Spleen (tissue), 7 donors: ENCODE results near the gene RIT1.

ENCODE experiments used
- CTCF ChIP-seq, 11 experiments: fragments of 200-600 bp in 7 of 11; fragments of 450-650 bp in 4 of 11; sonication (generic) in 4 of 11; IDR thresholded peaks in 8 of 11; conservative IDR thresholded peaks in 3 of 11; 1 replicate in 7 of 11; 2 replicates in 4 of 11; pipeline versions ENCODE4 v1.4.0 to v1.8.0; 2016 to 2021; ENCODE audit warnings: antibody characterized with exemption in 11 of 11, inconsistent platforms in 4 of 11, mild to moderate bottlenecking in 1 of 11
- POLR2A ChIP-seq, 3 donors: fragments of 450-650 bp; IDR thresholded peaks; one replicate each; pipeline ENCODE4 v1.5.1; 2017; ENCODE audit warnings: antibody characterized with exemption in 3 of 3, mild to moderate bottlenecking in 1 of 3
- POLR2AphosphoS5 ChIP-seq, 3 donors: sonication (generic); formaldehyde crosslinking; IDR thresholded peaks; one replicate each; pipeline ENCODE4 v1.5.1; 2017; ENCODE audit warnings: antibody characterized with exemption in 3 of 3
- donor health status: DM: no; HTN: no; CAD: no; lungs with moderate emphysema.
- donor health status: DM: no; HTN: no; CAD: no.
- donor health status: DM: no; HTN: no; CAD: no.

- TF ChIP-seq POLR2A (IDR thresholded peaks at IDR 0.05) (no peak), CTCF (IDR thresholded peaks at IDR 0.05 in 8 of 11, conservative IDR thresholded peaks at IDR 0.05 in 3 of 11) (no peak), POLR2AphosphoS5 (IDR thresholded peaks at IDR 0.05) (no peak)
Observed at GRCh38 chr1:155960081-155960745, 49.1 kb upstream of the RIT1 start.
